Suprapubic skin (tissue), 4 donors: Measurements from ENCODE around the gene CEP63.

Experiments
- POLR2A ChIP-seq, 2 donors: fragments of 450-650 bp; IDR thresholded peaks; one replicate each; pipeline ENCODE4 v1.6.1; 2017; ENCODE audit warnings: antibody characterized with exemption in 2 of 2, mild to moderate bottlenecking in 2 of 2, moderate library complexity in 2 of 2
- POLR2AphosphoS5 ChIP-seq, 3 donors: sonication (generic); formaldehyde crosslinking; IDR thresholded peaks; one replicate each; pipeline ENCODE4 v1.6.1; 2017; ENCODE audit warnings: antibody characterized with exemption in 3 of 3
- TF ChIP-seq, protein P1 (sequence below), 2 donors: fragments of 200-600 bp in 1 of 2; fragments of 450-650 bp in 1 of 2; sonication (generic) in 1 of 2; IDR thresholded peaks; one replicate each; pipeline ENCODE4 v1.5.1; 2016 to 2019; ENCODE audit warnings: antibody characterized with exemption in 2 of 2, mild to moderate bottlenecking in 1 of 2, moderate library complexity in 1 of 2

DNA sequence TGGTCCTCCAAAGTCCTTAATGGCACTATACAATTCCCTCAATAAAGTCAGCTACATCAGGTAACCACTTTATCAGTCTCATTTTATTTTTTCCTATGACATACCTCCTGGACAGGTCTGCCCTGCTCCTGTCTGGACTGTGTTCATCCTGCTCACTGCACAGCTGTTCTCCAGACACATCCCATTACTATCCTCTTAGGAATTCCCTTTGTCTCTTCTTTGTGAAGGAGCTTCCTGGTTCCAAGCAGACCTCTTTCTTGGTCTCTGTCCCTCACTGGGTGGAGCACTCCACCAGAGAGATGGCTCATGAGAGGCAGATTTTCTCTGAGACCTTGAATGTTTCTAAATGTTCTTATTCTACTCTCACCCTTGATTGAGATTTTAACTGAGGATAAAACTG, 104.9 kb downstream of the CEP63 start:
- TF ChIP-seq, protein P1, sequence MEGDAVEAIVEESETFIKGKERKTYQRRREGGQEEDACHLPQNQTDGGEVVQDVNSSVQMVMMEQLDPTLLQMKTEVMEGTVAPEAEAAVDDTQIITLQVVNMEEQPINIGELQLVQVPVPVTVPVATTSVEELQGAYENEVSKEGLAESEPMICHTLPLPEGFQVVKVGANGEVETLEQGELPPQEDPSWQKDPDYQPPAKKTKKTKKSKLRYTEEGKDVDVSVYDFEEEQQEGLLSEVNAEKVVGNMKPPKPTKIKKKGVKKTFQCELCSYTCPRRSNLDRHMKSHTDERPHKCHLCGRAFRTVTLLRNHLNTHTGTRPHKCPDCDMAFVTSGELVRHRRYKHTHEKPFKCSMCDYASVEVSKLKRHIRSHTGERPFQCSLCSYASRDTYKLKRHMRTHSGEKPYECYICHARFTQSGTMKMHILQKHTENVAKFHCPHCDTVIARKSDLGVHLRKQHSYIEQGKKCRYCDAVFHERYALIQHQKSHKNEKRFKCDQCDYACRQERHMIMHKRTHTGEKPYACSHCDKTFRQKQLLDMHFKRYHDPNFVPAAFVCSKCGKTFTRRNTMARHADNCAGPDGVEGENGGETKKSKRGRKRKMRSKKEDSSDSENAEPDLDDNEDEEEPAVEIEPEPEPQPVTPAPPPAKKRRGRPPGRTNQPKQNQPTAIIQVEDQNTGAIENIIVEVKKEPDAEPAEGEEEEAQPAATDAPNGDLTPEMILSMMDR (IDR thresholded peaks at IDR 0.05): no peak
- TF ChIP-seq POLR2A (IDR thresholded peaks at IDR 0.05) (no peak), POLR2AphosphoS5 (IDR thresholded peaks at IDR 0.05) (no peak)
